Dermis lymphatic vessel endothelial cell (primary cell): ENCODE data around the gene ARAF. TPM values are rescaled to one million over a fixed set of nuclear protein-coding genes. Genes with fewer than 3 reads are reported as not detected.

Experiments
- total RNA-seq: library from RNA; depleted of rRNA; stranded (reverse); fragments of >200 nt; gene quantifications from 2 replicates; pipeline ENCODE4 v1.2.1, GENCODE V29; 2014

ARAF gene
- 8.4 and 8.6 TPM in 2 replicates for total RNA-seq

DNA sequence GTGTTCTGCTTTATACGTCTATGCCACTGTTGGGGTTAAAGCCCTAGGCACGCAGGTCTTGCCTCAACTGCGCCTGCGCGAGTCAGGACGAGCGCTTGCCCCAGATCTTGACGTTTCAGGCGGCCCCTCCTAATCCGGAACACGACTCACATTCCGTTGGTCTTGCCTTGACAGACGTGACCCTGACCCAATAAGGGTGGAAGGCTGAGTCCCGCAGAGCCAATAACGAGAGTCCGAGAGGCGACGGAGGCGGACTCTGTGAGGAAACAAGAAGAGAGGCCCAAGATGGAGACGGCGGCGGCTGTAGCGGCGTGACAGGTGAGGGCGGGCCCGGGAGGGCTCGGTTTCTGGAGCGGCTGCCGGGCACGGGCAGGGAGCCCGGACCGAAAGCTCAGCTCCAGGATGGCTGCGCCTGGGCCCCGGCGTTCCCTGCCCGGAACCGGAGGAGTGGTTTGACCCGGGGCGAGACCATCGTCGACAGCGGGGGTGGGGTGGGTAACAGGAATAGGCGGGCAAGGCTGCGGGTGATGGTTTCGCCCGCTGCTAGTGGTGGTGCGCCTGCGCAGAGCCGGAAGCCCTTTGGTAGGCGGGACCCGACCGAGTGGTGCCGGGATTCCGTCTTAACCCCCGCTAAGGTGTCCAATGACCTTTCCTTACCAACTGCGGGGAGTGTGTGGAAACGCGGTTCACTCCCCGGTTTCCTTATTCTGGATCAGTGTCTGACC lies at the start of gene ARAF:
TSS of gene ARAF (plus strand) at position 272 of the 725 bp plus-strand sequence. CDS start 1,763 bp downstream, outside the sequence.

DNA sequence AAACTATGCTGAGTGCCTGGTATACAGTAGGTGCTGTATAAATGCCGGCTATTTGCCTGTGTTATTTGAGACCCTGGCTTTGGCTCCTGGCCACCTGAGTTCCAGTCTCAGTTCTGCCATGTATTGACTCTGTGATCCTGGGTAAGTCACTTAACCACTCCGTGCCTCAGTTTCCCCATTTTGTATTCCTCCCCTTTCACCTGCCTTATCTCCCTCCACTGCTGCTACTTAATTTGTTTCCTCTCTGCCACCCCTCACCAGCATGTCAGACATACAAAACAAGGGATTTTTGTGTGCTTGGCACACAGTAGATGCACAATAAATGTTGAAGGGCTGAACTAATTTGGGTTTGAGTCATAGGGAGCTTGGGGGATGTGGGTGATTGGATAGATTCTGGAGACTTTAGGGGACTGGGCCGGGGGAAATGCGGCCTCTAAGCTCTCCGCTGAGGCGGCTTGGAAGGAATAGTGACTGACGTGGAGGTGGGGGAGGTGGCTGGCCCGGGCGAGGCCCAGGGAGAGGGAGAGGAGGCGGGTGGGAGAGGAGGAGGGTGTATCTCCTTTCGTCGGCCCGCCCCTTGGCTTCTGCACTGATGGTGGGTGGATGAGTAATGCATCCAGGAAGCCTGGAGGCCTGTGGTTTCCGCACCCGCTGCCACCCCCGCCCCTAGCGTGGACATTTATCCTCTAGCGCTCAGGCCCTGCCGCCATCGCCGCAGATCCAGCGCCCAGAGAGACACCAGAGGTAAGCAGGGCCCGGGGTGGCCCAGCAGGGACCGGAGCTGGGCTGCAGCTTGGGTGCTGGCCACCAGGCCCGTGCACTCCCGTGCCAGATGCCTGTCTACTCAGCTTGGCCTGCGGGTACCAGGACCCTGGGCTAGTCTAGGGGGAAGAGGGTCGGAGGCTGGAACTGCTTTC lies 21.0 kb downstream of the ARAF start, which contains the start of gene TIMP1:
TSS of gene TIMP1 (plus strand) at position 706 of the 917 bp plus-strand sequence. CDS start 980 bp downstream, outside the sequence.

DNA sequence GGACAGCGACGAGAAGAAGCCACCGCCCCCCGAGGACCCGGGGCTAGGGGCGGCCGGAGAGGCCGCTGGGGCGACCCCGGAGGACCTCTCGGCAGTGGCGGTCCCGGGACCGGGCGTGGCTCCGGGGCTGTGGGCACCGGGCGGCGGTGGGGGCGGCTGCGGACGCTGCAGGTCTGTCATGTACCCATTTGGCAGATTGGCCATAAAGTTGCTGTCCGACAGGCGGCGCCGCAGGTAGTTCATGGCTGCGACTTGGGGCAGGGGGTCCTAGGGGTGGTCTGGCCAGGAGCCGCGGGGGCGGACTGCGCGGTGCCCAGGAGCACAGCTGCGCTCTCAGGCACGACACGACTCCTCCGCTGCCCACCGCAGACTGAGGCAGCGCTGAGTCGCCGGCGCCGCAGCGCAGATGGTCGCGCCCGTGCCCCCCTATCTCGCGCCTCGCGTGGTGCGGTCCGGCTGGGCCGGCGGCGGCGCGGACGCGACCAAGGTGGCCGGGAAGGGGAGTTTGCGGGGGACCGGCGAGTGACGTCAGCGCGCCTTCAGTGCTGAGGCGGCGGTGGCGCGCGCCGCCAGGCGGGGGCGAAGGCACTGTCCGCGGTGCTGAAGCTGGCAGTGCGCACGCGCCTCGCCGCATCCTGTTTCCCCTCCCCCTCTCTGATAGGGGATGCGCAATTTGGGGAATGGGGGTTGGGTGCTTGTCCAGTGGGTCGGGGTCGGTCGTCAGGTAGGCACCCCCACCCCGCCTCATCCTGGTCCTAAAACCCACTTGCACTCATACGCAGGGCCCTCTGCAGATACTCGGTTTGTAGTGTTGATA lies 58.7 kb downstream of the ARAF start, which contains the start of gene SYN1:
TSS of gene SYN1 (minus strand) at position 372 of the 817 bp plus-strand sequence. CDS start at position 243, 129 bp downstream.

Other genes starting within 250 kb of the ARAF start
- not detected in 2 replicates for gene ZNF157, start 190.6 kb upstream of the ARAF start, total RNA-seq
- 8.3 and 15.4 TPM in 2 replicates for gene ZNF41, start 78.0 kb upstream of the ARAF start, total RNA-seq
- 103 and 210 TPM in 2 replicates for gene TIMP1, start 21.2 kb downstream of the ARAF start, total RNA-seq
- under 0.01 and 0.17 TPM in 2 replicates for gene SYN1, start 58.7 kb downstream of the ARAF start, total RNA-seq
- gene CFP, start 68.7 kb downstream of the ARAF start, total RNA-seq = 0.09 and 0.11 TPM in 2 replicates
- 10.3 and 10.9 TPM in 2 replicates for gene ELK1, start 89.4 kb downstream of the ARAF start, total RNA-seq
- gene UXT, start 98.0 kb downstream of the ARAF start, total RNA-seq = 142 and 175 TPM in 2 replicates